ENCODE results near the gene BAMBI.
A peak's percentile ranks its signal among the peaks of the same experiment; 100 is the strongest.

Gene BAMBI

DNA sequence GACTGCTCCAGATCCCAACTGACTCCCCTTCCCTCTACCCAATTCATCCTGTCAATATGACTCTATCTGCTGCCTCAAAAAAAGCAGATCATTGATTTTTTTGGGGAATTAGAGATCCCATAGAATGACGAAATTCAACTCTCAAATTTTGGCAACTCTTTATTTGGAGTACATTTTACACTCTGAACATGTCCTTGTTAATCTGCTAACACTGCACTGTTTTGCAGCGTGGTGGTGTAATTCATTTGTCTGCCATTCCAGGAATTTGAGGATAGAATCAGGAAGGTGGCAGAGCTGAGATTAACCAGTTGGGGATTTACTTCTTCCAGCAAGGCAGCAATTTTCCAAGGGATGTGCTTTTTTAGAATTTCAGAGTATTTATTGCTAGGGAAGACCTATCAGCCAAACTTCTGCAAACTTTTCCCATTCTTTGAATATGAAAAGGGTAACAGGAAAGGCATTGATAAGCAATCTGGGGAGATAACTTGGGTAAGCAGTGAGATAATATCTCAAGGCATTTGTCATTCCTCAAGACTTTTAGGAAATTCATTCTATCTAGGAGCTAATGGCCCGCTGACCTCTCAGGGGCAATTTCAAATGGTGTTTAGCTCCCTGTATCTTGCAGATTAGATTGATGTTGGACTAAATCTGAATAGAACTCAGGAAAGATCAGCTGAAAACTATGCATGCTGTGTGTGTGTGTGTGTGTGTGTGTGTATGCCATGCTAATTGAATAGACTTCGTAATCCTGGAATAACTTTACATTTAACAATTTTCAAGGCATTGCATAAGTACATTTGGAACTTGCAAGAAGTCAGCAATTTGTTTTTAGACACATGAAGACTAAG lies 9.7 kb downstream of the BAMBI start:
- no peak overlapping the region for H3K27ac ChIP-seq (ENCODE audit: extremely low read depth, low read depth, low read length)
- CTCF ChIA-PET, result interaction anchor here (1.3 kb wide), 1 partner anchor 8 kb away, joined by 3 read pairs; no protein-coding TSS in a partner anchor
- POLR2A ChIA-PET, result interaction anchor here (0.7 kb wide), 1 partner anchor 18 kb away, joined by 3 read pairs; no protein-coding TSS in a partner anchor

More for the DNA sequence above, 9.7 kb downstream of the BAMBI start:
- H3K4me3 ChIP-seq (ENCODE audit: low read depth, low read length), result no peak overlapping the region
- peaks cover 29% of the 10 kb centered on the region for H3K4me1 ChIP-seq (ENCODE audit: control insufficient read depth, insufficient read depth, low read length)
- TF ChIP-seq GLIS1 (tag by site-specific recombination; IDR thresholded peaks at IDR 0.05), result no peak
- TF ChIP-seq ZBTB1 (tag by site-specific recombination; IDR thresholded peaks at IDR 0.05), result no peak
- TF ChIP-seq ZBTB10 (tag by site-specific recombination; IDR thresholded peaks at IDR 0.05), result no peak
- TF ChIP-seq ZNF600 (tag by site-specific recombination; IDR thresholded peaks at IDR 0.05), result no peak
- no peak for TF ChIP-seq OVOL3 (tag by site-specific recombination; IDR thresholded peaks at IDR 0.05)
- no peak for TF ChIP-seq ZBTB44 (tag by site-specific recombination; IDR thresholded peaks at IDR 0.05)
- TF ChIP-seq, protein P1, sequence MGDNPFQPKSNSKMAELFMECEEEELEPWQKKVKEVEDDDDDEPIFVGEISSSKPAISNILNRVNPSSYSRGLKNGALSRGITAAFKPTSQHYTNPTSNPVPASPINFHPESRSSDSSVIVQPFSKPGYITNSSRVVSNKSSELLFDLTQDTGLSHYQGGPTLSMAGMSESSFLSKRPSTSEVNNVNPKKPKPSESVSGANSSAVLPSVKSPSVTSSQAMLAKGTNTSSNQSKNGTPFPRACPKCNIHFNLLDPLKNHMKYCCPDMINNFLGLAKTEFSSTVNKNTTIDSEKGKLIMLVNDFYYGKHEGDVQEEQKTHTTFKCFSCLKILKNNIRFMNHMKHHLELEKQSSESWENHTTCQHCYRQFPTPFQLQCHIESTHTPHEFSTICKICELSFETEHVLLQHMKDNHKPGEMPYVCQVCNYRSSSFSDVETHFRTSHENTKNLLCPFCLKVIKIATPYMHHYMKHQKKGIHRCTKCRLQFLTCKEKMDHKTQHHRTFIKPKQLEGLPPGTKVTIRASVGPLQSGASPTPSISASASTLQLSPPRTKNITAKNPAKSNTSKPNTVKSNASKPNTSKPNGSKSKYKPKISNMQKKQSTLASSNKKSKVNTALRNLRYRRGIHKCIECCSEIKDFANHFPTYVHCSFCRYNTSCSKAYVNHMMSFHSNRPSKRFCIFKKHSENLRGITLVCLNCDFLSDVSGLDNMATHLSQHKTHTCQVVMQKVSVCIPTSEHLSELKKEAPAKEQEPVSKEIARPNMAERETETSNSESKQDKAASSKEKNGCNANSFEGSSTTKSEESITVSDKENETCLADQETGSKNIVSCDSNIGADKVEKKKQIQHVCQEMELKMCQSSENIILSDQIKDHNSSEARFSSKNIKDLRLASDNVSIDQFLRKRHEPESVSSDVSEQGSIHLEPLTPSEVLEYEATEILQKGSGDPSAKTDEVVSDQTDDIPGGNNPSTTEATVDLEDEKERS (tag by site-specific recombination; IDR thresholded peaks at IDR 0.05), result no peak
- no peak for TF ChIP-seq ZNF146 (tag by site-specific recombination; IDR thresholded peaks at IDR 0.05)
- TF ChIP-seq, protein P2, sequence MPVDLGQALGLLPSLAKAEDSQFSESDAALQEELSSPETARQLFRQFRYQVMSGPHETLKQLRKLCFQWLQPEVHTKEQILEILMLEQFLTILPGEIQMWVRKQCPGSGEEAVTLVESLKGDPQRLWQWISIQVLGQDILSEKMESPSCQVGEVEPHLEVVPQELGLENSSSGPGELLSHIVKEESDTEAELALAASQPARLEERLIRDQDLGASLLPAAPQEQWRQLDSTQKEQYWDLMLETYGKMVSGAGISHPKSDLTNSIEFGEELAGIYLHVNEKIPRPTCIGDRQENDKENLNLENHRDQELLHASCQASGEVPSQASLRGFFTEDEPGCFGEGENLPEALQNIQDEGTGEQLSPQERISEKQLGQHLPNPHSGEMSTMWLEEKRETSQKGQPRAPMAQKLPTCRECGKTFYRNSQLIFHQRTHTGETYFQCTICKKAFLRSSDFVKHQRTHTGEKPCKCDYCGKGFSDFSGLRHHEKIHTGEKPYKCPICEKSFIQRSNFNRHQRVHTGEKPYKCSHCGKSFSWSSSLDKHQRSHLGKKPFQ (tag by site-specific recombination; IDR thresholded peaks at IDR 0.05), result no peak
- TF ChIP-seq ZNF266 (tag by site-specific recombination; IDR thresholded peaks at IDR 0.05; ENCODE audit: low read depth), result no peak
- TF ChIP-seq FEZF1 (tag by site-specific recombination; IDR thresholded peaks at IDR 0.05), result no peak
- TF ChIP-seq ZNF677 (tag by site-specific recombination; IDR thresholded peaks at IDR 0.05), result peak; percentile 92
- TF ChIP-seq TRIM28 (IDR thresholded peaks at IDR 0.05; ENCODE audit: borderline replicate concordance, low read length), result no peak
- TF ChIP-seq IKZF3 (tag by site-specific recombination; IDR thresholded peaks at IDR 0.05), result 0 out of 2 replicates have a peak, but pooled peaks have one; percentile 33
- no peak for TF ChIP-seq ZNF626 (tag by site-specific recombination; IDR thresholded peaks at IDR 0.05)
- TF ChIP-seq ZFP3 (tag by site-specific recombination; IDR thresholded peaks at IDR 0.05; ENCODE audit: low read depth), result no peak
- TF ChIP-seq ZBTB8A (tag by site-specific recombination; IDR thresholded peaks at IDR 0.05), result no peak
- peak; percentile 40; the same call in 1 of the 2 replicates for TF ChIP-seq ZSCAN4 (tag by site-specific recombination; IDR thresholded peaks at IDR 0.05)
- no peaks in the 10 kb centered on the region for H3K9me3 ChIP-seq (ENCODE audit: control insufficient read depth, insufficient read depth, low read depth, low read length)
- peaks cover 15 to 20% of the 10 kb centered on the region in 2 experiments; a peak in 2 of 3 replicates for H3K36me3 ChIP-seq (ENCODE audit: control insufficient read depth in 2 of 2, insufficient read depth in 1 of 2, low read length in 2 of 2)
